Measurements from ENCODE around the gene ADGRG6.
"Not testable (repeated sequence)": the region's sequence is repeated elsewhere in the genome, so short reads cannot be mapped to it uniquely, and the experiment has no call there.

The ADGRG6 gene

GRCh38 chr6:142412241-142412640 is 110.4 kb downstream of the ADGRG6 start:
- no peak for DNase-seq (ENCODE audit: low spot score)

- DNase-seq (ENCODE audit: low spot score) = no peak
Observed at GRCh38 chr6:142412658-142413057, 110.9 kb downstream of the ADGRG6 start.

- no peak for DNase-seq (ENCODE audit: low spot score)
Observed at GRCh38 chr6:142413111-142413510, 111.3 kb downstream of the ADGRG6 start.

GRCh38 chr6:142414462-142415250 is 112.8 kb downstream of the ADGRG6 start:
- DNase-seq (ENCODE audit: low spot score) = no peak

- no peak for DNase-seq (ENCODE audit: low spot score)
Observed at GRCh38 chr6:142416179-142416578, 114.4 kb downstream of the ADGRG6 start.

GRCh38 chr6:142416686-142417085 is 114.9 kb downstream of the ADGRG6 start:
- no peak for DNase-seq (ENCODE audit: low spot score)

- DNase-seq (ENCODE audit: low spot score) = no peak
Observed at GRCh38 chr6:142417331-142417750, 115.5 kb downstream of the ADGRG6 start.

GRCh38 chr6:142419071-142419470 is 117.3 kb downstream of the ADGRG6 start:
- DNase-seq (ENCODE audit: low spot score) = no peak

GRCh38 chr6:142420802-142421201 is 119.0 kb downstream of the ADGRG6 start:
- no peak for DNase-seq (ENCODE audit: low spot score)

GRCh38 chr6:142421285-142422117 is 119.7 kb downstream of the ADGRG6 start:
- no peak for DNase-seq (ENCODE audit: low spot score)

- DNase-seq (ENCODE audit: low spot score) = not testable (repeated sequence)
Observed at GRCh38 chr6:142426444-142427132, 124.8 kb downstream of the ADGRG6 start.

GRCh38 chr6:142428468-142428867 is 126.7 kb downstream of the ADGRG6 start:
- not testable (repeated sequence) for DNase-seq (ENCODE audit: low spot score)

- no peak for DNase-seq (ENCODE audit: low spot score)
Observed at GRCh38 chr6:142429195-142429594, 127.4 kb downstream of the ADGRG6 start.

- no peak for DNase-seq (ENCODE audit: low spot score)
Observed at GRCh38 chr6:142433419-142433818, 131.6 kb downstream of the ADGRG6 start.

GRCh38 chr6:142438898-142439297 is 137.1 kb downstream of the ADGRG6 start:
- DNase-seq (ENCODE audit: low spot score) = no peak

- no peak for DNase-seq (ENCODE audit: low spot score)
Observed at GRCh38 chr6:142440600-142441293, 138.9 kb downstream of the ADGRG6 start.

- DNase-seq (ENCODE audit: low spot score) = no peak
Observed at GRCh38 chr6:142441716-142442115, 139.9 kb downstream of the ADGRG6 start.

- DNase-seq (ENCODE audit: low spot score) = no peak
Observed at GRCh38 chr6:142443102-142443501, 141.3 kb downstream of the ADGRG6 start.

- DNase-seq (ENCODE audit: low spot score) = no peak
Observed at GRCh38 chr6:142443532-142443931, 141.7 kb downstream of the ADGRG6 start.

GRCh38 chr6:142444376-142444775 is 142.6 kb downstream of the ADGRG6 start:
- no peak for DNase-seq (ENCODE audit: low spot score)

- no peak for DNase-seq (ENCODE audit: low spot score)
Observed at GRCh38 chr6:142444881-142445301, 143.1 kb downstream of the ADGRG6 start.

- DNase-seq (ENCODE audit: low spot score) = no peak
Observed at GRCh38 chr6:142446168-142446567, 144.4 kb downstream of the ADGRG6 start.

All from CD4-positive, alpha-beta T cell treated with Interleukin-6 at 100 ng/mL for 8 hours (primary cell).